HEK293 (cell line): ENCODE results near the gene KRTAP10-4.
"Not testable (repeated sequence)": the region's sequence is repeated elsewhere in the genome, so short reads cannot be mapped to it uniquely, and the experiment has no call there.

ENCODE experiments used
- CTCF ChIA-PET: fragments of 350-600 bp; formaldehyde crosslinking; extraction: SDS; loops from one replicate; lab custom pipeline; 2021; ENCODE audit warnings: antibody characterized with exemption; lab: Yijun Ruan, JAX
- POLR2A ChIA-PET: fragments of 300-600 bp; formaldehyde crosslinking; extraction: SDS; loops from one replicate; lab custom pipeline; 2020; ENCODE audit warnings: antibody characterized with exemption, inconsistent platforms; lab: Yijun Ruan, JAX
- H3K27ac ChIP-seq: fragments of 200-500 bp; sonication (Bioruptor generic); 2 replicates; pipeline ENCODE4 v1.5.1; 2014; ENCODE audit warnings: low read depth, low read length, control low read depth, inconsistent platforms; ENCODE audit errors: extremely low read depth
- H3K36me3 ChIP-seq, 2 experiments: fragments of 200-500 bp in 1 of 2; sonication (Bioruptor generic) in 1 of 2; 1 replicate in 1 of 2; 2 replicates in 1 of 2; pipeline ENCODE4 v1.5.1; 2014 to 2017; ENCODE audit warnings: inconsistent platforms in 2 of 2, low read length in 2 of 2; ENCODE audit not compliant: control insufficient read depth in 2 of 2, insufficient read depth in 1 of 2
- H3K4me1 ChIP-seq: fragments of 200-500 bp; sonication (Bioruptor generic); 2 replicates; pipeline ENCODE4 v1.5.1; 2014; ENCODE audit warnings: mild to moderate bottlenecking, low read length, inconsistent platforms; ENCODE audit not compliant: control insufficient read depth, insufficient read depth
- H3K4me3 ChIP-seq: 2 replicates; pipeline ENCODE4 v1.5.1; 2011; ENCODE audit warnings: low read depth, mild to moderate bottlenecking, control low read depth, low read length, moderate library complexity
- H3K9me3 ChIP-seq: fragments of 200-500 bp; sonication (Bioruptor generic); 2 replicates; pipeline ENCODE4 v1.5.1; 2014; ENCODE audit warnings: low read depth, low read length, inconsistent platforms; ENCODE audit not compliant: control insufficient read depth, insufficient read depth
- GLIS2 ChIP-seq: fragments of 450-650 bp; formaldehyde crosslinking; IDR thresholded peaks from 2 replicates; pipeline ENCODE4 v1.5.1; 2016; ENCODE audit warnings: missing biosample characterization, missing genetic modification characterization
- KLF17 ChIP-seq: fragments of 450-650 bp; formaldehyde crosslinking; IDR thresholded peaks from 2 replicates; pipeline ENCODE4 v1.5.1; 2016; ENCODE audit warnings: missing biosample characterization, missing genetic modification characterization
- SCRT2 ChIP-seq: fragments of 450-650 bp; formaldehyde crosslinking; IDR thresholded peaks from 2 replicates; pipeline ENCODE4 v1.5.1; 2016; ENCODE audit warnings: missing biosample characterization, missing genetic modification characterization
- ZIC2 ChIP-seq: fragments of 450-650 bp; formaldehyde crosslinking; IDR thresholded peaks from 2 replicates; pipeline ENCODE4 v1.5.1; 2016; ENCODE audit warnings: missing biosample characterization, missing genetic modification characterization
- ZNF16 ChIP-seq: fragments of 450-650 bp; formaldehyde crosslinking; IDR thresholded peaks from 2 replicates; pipeline ENCODE4 v1.5.1; 2016; ENCODE audit warnings: low read depth, missing biosample characterization, missing genetic modification characterization
- ZNF169 ChIP-seq: fragments of 450-650 bp; formaldehyde crosslinking; IDR thresholded peaks from 2 replicates; pipeline ENCODE4 v1.5.1; 2016; ENCODE audit warnings: missing biosample characterization, missing genetic modification characterization
- ZNF324 ChIP-seq: fragments of 450-650 bp; formaldehyde crosslinking; IDR thresholded peaks from 2 replicates; pipeline ENCODE4 v1.5.1; 2016; ENCODE audit warnings: missing biosample characterization, missing genetic modification characterization
- ZNF416 ChIP-seq: fragments of 450-650 bp; formaldehyde crosslinking; IDR thresholded peaks from 2 replicates; pipeline ENCODE4 v1.5.1; 2016; ENCODE audit warnings: missing biosample characterization, missing genetic modification characterization
- ZNF530 ChIP-seq: fragments of 450-650 bp; formaldehyde crosslinking; IDR thresholded peaks from 2 replicates; pipeline ENCODE4 v1.5.1; 2016; ENCODE audit warnings: low read depth, missing biosample characterization, missing genetic modification characterization
- ZNF645 ChIP-seq: fragments of 450-650 bp; formaldehyde crosslinking; IDR thresholded peaks from 2 replicates; pipeline ENCODE4; 2016; ENCODE audit warnings: missing biosample characterization, missing genetic modification characterization
- ZNF658 ChIP-seq: fragments of 450-650 bp; formaldehyde crosslinking; IDR thresholded peaks from 2 replicates; pipeline ENCODE4; 2016; ENCODE audit warnings: missing biosample characterization, missing genetic modification characterization
- ZNF747 ChIP-seq: fragments of 450-650 bp; formaldehyde crosslinking; IDR thresholded peaks from 2 replicates; pipeline ENCODE4 v1.5.1; 2016; ENCODE audit warnings: missing biosample characterization, missing genetic modification characterization
- TF ChIP-seq, protein P1 (sequence below): fragments of 450-650 bp; formaldehyde crosslinking; IDR thresholded peaks from 2 replicates; pipeline ENCODE4 v1.5.1; 2016; ENCODE audit warnings: missing biosample characterization, missing genetic modification characterization
- TF ChIP-seq, protein P2 (sequence below): fragments of 450-650 bp; formaldehyde crosslinking; IDR thresholded peaks from 2 replicates; pipeline ENCODE4 v1.5.0; 2017; ENCODE audit warnings: missing biosample characterization, missing genetic modification characterization, borderline replicate concordance
- TF ChIP-seq, protein P3 (sequence below): fragments of 450-650 bp; formaldehyde crosslinking; IDR thresholded peaks from 2 replicates; pipeline ENCODE4 v1.5.1; 2016; ENCODE audit warnings: missing biosample characterization, missing genetic modification characterization, low read depth

Gene KRTAP10-4

GRCh38 chr21:44573630-44574456 lies at the start of gene KRTAP10-4:
Gene KRTAP10-4 (plus strand): TSS chr21:44573729. CDS start chr21:44573759, 30 bp downstream.
- CTCF ChIA-PET, result interaction anchor here (0.7 kb wide), 2 partner anchors 61 to 439 kb away, joined by 3 to 4 read pairs; no protein-coding TSS in a partner anchor
- H3K4me3 ChIP-seq, H3K4me1 ChIP-seq, POLR2A ChIA-PET, H3K27ac ChIP-seq, H3K9me3 ChIP-seq, H3K36me3 ChIP-seq: not testable (repeated sequence)
- TF ChIP-seq ZIC2 (peak; percentile 23; the same call in 1 of the 2 replicates), GLIS2 (peak; percentile 15; the same call in 1 of the 2 replicates)

- H3K4me1 ChIP-seq, result no peaks in the 10 kb centered on the region
- H3K27ac ChIP-seq, result no peak overlapping the region
- TF ChIP-seq, protein P1, sequence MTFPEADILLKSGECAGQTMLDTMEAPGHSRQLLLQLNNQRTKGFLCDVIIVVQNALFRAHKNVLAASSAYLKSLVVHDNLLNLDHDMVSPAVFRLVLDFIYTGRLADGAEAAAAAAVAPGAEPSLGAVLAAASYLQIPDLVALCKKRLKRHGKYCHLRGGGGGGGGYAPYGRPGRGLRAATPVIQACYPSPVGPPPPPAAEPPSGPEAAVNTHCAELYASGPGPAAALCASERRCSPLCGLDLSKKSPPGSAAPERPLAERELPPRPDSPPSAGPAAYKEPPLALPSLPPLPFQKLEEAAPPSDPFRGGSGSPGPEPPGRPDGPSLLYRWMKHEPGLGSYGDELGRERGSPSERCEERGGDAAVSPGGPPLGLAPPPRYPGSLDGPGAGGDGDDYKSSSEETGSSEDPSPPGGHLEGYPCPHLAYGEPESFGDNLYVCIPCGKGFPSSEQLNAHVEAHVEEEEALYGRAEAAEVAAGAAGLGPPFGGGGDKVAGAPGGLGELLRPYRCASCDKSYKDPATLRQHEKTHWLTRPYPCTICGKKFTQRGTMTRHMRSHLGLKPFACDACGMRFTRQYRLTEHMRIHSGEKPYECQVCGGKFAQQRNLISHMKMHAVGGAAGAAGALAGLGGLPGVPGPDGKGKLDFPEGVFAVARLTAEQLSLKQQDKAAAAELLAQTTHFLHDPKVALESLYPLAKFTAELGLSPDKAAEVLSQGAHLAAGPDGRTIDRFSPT (tag by site-specific recombination), result no peak
- TF ChIP-seq ZNF324 (tag by site-specific recombination) (no peak), KLF17 (tag by site-specific recombination) (no peak), ZNF169 (tag by site-specific recombination) (0 out of 2 replicates have a peak, but pooled peaks have one; percentile 19), SCRT2 (tag by site-specific recombination) (no peak), ZNF530 (no peak), ZNF16 (tag by site-specific recombination) (0 out of 2 replicates have a peak, but pooled peaks have one; percentile 3), ZNF747 (tag by site-specific recombination) (no peak), ZNF658 (tag by site-specific recombination) (peak; percentile 59; the same call in 1 of the 2 replicates), ZNF645 (tag by site-specific recombination) (no peak), ZNF416 (tag by site-specific recombination) (no peak)
- TF ChIP-seq, protein P2, sequence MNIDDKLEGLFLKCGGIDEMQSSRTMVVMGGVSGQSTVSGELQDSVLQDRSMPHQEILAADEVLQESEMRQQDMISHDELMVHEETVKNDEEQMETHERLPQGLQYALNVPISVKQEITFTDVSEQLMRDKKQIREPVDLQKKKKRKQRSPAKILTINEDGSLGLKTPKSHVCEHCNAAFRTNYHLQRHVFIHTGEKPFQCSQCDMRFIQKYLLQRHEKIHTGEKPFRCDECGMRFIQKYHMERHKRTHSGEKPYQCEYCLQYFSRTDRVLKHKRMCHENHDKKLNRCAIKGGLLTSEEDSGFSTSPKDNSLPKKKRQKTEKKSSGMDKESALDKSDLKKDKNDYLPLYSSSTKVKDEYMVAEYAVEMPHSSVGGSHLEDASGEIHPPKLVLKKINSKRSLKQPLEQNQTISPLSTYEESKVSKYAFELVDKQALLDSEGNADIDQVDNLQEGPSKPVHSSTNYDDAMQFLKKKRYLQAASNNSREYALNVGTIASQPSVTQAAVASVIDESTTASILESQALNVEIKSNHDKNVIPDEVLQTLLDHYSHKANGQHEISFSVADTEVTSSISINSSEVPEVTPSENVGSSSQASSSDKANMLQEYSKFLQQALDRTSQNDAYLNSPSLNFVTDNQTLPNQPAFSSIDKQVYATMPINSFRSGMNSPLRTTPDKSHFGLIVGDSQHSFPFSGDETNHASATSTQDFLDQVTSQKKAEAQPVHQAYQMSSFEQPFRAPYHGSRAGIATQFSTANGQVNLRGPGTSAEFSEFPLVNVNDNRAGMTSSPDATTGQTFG (tag by site-specific recombination), result peak; percentile 52; the same call in 1 of the 2 replicates
- TF ChIP-seq, protein P3, sequence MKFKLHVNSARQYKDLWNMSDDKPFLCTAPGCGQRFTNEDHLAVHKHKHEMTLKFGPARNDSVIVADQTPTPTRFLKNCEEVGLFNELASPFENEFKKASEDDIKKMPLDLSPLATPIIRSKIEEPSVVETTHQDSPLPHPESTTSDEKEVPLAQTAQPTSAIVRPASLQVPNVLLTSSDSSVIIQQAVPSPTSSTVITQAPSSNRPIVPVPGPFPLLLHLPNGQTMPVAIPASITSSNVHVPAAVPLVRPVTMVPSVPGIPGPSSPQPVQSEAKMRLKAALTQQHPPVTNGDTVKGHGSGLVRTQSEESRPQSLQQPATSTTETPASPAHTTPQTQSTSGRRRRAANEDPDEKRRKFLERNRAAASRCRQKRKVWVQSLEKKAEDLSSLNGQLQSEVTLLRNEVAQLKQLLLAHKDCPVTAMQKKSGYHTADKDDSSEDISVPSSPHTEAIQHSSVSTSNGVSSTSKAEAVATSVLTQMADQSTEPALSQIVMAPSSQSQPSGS (tag by site-specific recombination), result 0 out of 2 replicates have a peak, but pooled peaks have one; percentile 5
- H3K36me3 ChIP-seq, result no peaks in the 10 kb centered on the region
- H3K4me3 ChIP-seq, result no peak overlapping the region
- ChIA-PET POLR2A (no interaction called here), CTCF (interaction anchor here (1.5 kb wide), 1 partner anchor 14 kb away, joined by 6 read pairs; no protein-coding TSS in a partner anchor)
- no peaks in the 10 kb centered on the region for H3K9me3 ChIP-seq
These were observed 48.8 kb upstream of the KRTAP10-4 start for GRCh38 chr21:44524414-44525371.
